NCI-H1694 (cell line): ENCODE measurements around the gene ADCY6.

Source experiments
- DNase-seq: peaks from one replicate; lab custom pipeline; 2025; lab: John Stamatoyannopoulos, UW

The ADCY6 gene

DNA sequence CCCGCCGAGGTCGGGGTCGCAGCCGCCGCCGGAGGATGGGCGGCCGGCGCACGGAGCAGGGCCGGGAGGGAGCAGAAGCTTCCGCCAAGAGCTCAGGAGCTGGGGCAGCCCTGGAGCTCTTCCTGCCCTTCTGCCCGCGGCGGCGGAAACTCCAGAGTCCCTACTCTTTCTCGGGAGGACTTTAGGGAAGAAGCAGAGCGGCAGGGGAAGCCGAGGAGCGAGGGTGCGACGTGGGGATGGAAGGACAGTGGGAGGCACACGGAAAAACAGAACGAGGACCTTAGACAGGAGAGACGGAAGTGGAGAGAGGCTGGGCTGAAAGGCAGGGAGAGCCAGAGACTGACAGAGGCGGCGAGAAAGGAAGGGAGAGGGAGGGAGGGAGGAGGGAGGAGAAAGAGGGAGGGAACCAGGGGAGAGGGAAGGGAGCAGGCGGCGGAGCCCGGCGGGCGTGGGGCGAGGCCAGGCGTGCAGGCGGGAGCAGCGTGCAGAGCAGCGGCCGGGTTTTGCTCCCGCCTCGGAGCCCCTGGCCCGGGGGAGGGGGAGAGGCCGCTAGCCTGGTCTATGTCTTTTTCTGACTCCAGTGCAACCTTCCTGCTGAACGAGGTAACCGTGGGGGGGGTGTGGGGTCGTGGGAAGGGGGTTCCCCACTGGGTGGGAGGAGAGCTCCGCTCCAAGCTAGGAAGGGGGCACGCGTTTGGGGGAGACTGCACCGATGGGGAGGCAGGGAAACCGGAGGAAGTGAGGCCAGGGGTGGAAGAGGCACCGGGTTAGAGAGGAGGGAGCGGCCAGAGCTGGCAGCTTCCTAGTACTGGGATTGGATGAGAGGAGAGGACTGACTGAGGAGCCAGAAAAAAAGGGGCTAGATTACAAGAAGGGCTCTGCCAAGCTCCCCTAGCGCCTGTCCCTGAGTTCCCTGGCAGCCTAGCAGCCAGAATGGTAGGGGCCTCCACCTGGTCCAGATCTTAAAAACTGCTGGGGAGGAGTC is 26.5 kb upstream of the ADCY6 start:
- DNase-seq = peak; percentile 72

- no peak for DNase-seq
Measured at GRCh38 chr12:48814262-48815125, 25.6 kb upstream of the ADCY6 start.

- DNase-seq = no peak
Measured at GRCh38 chr12:48813465-48814261, 24.8 kb upstream of the ADCY6 start.

DNA sequence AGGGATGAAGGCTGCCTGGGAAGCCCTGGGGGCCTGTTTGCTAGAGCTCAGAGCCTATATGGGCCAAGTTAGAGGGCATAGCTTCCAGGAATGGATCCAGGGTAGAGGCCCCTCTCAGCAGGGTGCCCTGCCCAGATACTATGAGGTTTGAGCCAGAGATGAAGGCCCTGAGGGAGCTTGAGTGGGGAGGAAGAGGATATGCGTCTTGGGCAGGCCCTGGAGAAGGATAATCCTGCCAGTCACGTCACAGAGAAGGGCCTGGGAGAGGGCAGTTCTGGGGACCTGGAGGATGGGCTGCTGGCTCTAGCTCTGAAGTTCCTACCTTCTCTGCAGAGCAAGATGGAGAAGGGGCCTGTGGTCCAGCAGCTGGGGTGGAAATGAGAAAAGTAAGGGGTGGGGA is 23.5 kb upstream of the ADCY6 start:
- DNase-seq = no peak

GRCh38 chr12:48811437-48812090 is 22.7 kb upstream of the ADCY6 start:
- DNase-seq = no peak

GRCh38 chr12:48810903-48811431 is 22.1 kb upstream of the ADCY6 start:
- no peak for DNase-seq

- no peak for DNase-seq
Measured at GRCh38 chr12:48807981-48808380, 19.1 kb upstream of the ADCY6 start.

GRCh38 chr12:48803675-48804074 is 14.8 kb upstream of the ADCY6 start:
- DNase-seq = no peak

DNA sequence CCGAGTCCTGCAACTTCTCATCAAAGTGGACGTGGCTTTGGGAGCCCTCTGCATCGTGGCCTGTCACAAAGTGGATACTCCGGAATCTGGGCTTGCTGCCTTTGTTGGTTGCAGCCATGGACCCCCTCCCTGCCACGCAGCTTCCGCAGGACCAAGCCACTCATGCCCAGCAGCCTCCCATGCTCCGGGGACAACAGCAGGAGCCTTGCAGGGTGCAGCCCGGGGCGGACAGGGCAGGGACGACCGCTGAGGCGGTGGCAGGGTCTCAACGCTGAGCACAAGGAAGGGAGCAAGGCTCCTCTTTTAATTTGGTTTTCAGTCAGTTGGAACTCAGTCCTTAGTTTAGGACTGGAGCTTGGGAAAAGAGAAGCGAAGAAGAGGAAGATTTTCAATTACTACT is 12.1 kb upstream of the ADCY6 start:
- no peak for DNase-seq

DNA sequence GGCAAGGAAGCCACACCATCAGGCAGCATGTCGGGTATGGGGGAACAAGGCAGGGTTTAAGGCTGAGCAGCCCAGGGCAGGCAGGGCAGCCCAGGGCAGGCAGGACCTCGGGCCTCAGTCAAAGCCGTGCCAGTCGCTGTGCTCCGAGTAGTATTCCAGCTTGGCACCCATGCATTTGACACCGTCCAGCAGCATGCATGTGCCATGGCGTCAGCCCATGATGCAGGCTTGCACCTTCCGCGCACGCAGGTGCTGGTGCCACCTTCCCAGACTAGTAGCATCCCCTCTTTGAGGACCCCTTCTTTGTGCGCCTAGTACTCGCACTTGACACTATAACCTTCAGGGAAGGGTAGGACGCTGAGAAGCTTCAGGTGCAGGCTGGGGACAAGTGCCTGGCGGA is 11.6 kb upstream of the ADCY6 start:
- no peak for DNase-seq

GRCh38 chr12:48796976-48797375 is 8.1 kb upstream of the ADCY6 start:
- no peak for DNase-seq

- peak; percentile 74 for DNase-seq
Measured at GRCh38 chr12:48795550-48796455, 6.9 kb upstream of the ADCY6 start.

DNA sequence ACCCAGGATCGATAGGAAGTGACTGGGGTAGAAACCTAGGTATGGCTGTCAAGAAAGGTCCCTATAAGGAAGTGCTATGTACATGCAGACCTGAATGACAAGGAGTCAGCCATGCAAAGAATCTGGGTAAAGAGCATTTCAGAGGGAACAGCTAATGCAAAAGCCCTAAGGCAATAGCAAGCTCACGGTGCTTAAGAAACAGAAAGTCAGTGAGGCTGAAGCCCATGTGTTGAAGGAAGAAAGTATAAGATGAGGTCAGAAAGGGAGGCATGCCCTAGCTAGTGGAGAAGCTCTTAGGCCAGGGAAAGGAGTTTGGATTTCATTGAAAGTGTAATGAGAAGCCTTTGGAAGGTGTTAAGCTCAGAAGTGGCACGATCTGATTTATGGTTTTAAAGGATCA is 6.0 kb upstream of the ADCY6 start:
- DNase-seq = no peak

- DNase-seq = no peak
Measured at GRCh38 chr12:48793696-48794095, 4.8 kb upstream of the ADCY6 start.

- DNase-seq = no peak
Measured at GRCh38 chr12:48789858-48790326, 1.0 kb upstream of the ADCY6 start.

- DNase-seq = no peak
Measured at GRCh38 chr12:48788524-48788853, 400 bp downstream of the ADCY6 start.

DNA sequence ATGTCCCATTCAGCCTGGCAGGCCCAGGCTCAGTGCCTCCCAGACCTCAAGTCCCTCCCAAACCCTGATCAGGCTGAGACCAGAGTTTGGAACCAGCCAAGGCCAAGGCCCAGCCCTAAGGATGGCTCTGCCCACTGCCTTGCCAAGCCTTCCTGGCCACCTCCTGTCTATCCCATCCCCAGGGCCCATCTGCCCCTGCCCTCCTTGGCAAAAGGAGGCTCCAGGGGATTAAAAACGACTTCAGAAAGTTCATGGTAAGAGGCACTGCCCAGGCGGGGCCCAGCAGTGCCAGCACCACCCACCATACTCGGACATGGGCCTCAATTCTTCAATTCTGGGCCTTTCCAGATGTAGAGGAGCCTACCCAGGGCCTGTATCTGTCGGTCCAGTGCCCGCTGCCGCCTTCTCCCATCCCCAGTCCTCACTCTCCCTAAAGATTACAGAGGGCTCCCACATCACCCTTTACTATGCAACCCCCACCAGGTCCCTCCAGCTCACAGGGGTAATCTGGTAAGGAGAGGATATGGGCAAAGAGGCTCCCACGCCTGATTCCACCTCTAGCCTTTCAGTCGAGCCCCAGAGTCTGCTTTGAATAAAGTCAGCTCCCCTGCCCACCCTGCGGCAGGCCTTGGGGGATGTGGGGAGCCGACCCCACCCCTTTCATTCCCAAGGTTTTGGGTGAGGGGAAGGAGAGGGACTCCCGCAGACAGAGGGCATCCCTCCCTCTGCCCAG is 932 bp downstream of the ADCY6 start:
- no peak for DNase-seq

DNA sequence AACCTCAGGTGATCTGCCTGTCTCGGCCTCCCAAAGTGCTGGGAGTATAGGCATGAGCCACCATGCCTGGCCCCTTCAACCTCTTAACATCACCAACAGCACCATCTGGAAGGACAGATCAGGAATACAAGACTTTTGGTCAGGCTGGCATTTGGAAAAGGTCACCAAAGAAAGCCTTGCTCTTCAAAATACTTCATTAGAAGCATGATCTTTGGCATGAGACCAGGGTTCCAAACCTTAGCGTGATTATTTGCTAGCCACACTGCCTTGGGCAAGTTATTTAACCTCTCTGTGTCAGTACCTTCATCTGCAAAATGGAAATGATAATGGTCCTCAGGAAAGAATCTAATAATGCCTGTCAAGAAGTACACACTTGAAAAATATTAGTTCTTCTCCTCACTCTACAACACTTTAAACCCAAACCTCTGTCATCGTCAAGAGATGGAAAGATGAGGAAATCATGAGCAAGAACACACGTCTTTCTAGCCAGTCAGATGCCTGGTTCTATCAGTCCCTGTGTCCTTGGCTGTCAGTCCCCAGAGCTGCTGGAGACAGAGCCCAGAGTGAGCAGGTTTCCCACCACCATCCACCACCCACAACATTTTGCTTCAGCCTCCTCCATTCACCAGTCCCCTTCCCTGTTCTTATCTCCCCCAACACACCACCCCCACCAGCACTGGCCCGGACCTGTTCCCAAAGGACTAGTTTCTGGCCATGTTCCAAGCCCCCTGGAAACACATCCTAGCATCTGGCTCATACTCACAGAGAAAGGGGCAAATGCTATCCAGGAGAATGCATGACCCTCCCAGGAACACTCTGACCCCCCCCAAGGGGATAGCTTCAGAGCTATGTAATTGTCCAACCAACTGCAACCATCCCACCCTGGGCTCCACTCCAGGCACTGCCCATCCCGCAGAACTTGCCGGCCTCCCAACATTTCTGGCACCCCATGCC is 2.0 kb downstream of the ADCY6 start:
- no peak for DNase-seq
